HepG2 (cell line): ENCODE results near the gene PRAMEF14.
"Not testable (repeated sequence)": the region's sequence is repeated elsewhere in the genome, so short reads cannot be mapped to it uniquely, and the experiment has no call there.

Experiments
- CTCF ChIP-seq: sonication (generic); formaldehyde crosslinking; IDR thresholded peaks from 2 replicates; pipeline ENCODE4 v1.5.0; 2020; ENCODE audit warnings: mild to moderate bottlenecking, missing genetic modification reagents, moderate library complexity
- NFE2L1 ChIP-seq: sonication (generic); formaldehyde crosslinking; IDR thresholded peaks from 2 replicates; pipeline ENCODE4 v1.4.0; 2020; ENCODE audit warnings: missing genetic modification reagents, mild to moderate bottlenecking, borderline replicate concordance
- NR3C1 ChIP-seq: sonication (generic); formaldehyde crosslinking; IDR thresholded peaks from 2 replicates; pipeline ENCODE4 v1.4.0; 2020; ENCODE audit warnings: missing genetic modification reagents
- PCBP1 ChIP-seq: fragments of 200-400 bp; formaldehyde crosslinking; IDR thresholded peaks from 2 replicates; pipeline ENCODE4 v1.6.1; 2017; ENCODE audit warnings: mild to moderate bottlenecking, low read depth, low read length, borderline replicate concordance
- POLR2AphosphoS5 ChIP-seq: IDR thresholded peaks from 2 replicates; pipeline ENCODE4 v1.6.1; 2012; ENCODE audit warnings: low read depth, low read length
- SMAD3 ChIP-seq: sonication (generic); formaldehyde crosslinking; IDR thresholded peaks from 2 replicates; pipeline ENCODE4 v1.4.0; 2020; ENCODE audit warnings: missing genetic modification reagents
- ZMAT5 ChIP-seq: sonication (generic); formaldehyde crosslinking; IDR thresholded peaks from 2 replicates; pipeline ENCODE4 v1.5.0; 2020; ENCODE audit warnings: mild to moderate bottlenecking, low read depth, missing genetic modification reagents, borderline replicate concordance
- ZNF644 ChIP-seq: IDR thresholded peaks from 2 replicates; pipeline ENCODE4 v1.6.1; 2016; ENCODE audit warnings: low read depth

- not testable (repeated sequence) for TF ChIP-seq CTCF (CRISPR knock-in tag); NR3C1 (CRISPR knock-in tag); ZNF644; PCBP1; POLR2AphosphoS5; SMAD3; ZMAT5 (CRISPR knock-in tag); NFE2L1
These were observed 15.4 kb upstream of the PRAMEF14 start for GRCh38 chr1:13362364-13362763.
